GM23338 (cell line): ENCODE data around the gene MPP7.

Source experiments
- CREB1 ChIP-seq: fragments of 250-450 bp; sonication (Bioruptor Pico); IDR thresholded peaks from 2 replicates; pipeline ENCODE4 v1.5.0; 2020; ENCODE audit warnings: low read depth, mild to moderate bottlenecking, moderate library complexity
- CTCF ChIP-seq, 2 experiments: fragments of 200-600 bp in 1 of 2; sonication (generic) in 1 of 2; conservative IDR thresholded peaks; 2 replicates each; pipeline versions ENCODE4 v1.5.1 to v1.6.1; 2016 to 2017; ENCODE audit warnings: antibody characterized with exemption in 2 of 2, low read depth in 2 of 2, mild to moderate bottlenecking in 2 of 2, moderate library complexity in 1 of 2
- ETS1 ChIP-seq: IDR thresholded peaks from 2 replicates; pipeline ENCODE4 v1.6.1; 2016; ENCODE audit warnings: antibody characterized with exemption
- EZH2 ChIP-seq: fragments of 200-600 bp; sonication (generic); IDR thresholded peaks from one replicate; pipeline ENCODE4 v1.8.0; 2017; ENCODE audit warnings: antibody characterized with exemption, mild to moderate bottlenecking, low read depth; ENCODE audit not compliant: unreplicated experiment
- EZH2phosphoT487 ChIP-seq: fragments of 200-600 bp; sonication (generic); IDR thresholded peaks from one replicate; pipeline ENCODE4 v1.8.1; 2018; ENCODE audit warnings: antibody characterized with exemption; ENCODE audit not compliant: unreplicated experiment
- JUNB ChIP-seq: IDR thresholded peaks from one replicate; pipeline ENCODE4 v1.6.1; 2016; ENCODE audit warnings: antibody characterized with exemption; ENCODE audit not compliant: unreplicated experiment
- POLR2AphosphoS5 ChIP-seq: IDR thresholded peaks from 2 replicates; pipeline ENCODE4 v1.6.1; 2016; ENCODE audit warnings: antibody characterized with exemption, low read depth
- REST ChIP-seq: IDR thresholded peaks from one replicate; pipeline ENCODE4 v1.6.1; 2018; ENCODE audit warnings: antibody characterized with exemption; ENCODE audit not compliant: unreplicated experiment
- STAT1 ChIP-seq: IDR thresholded peaks from one replicate; pipeline ENCODE4 v1.6.1; 2016; ENCODE audit warnings: antibody characterized with exemption; ENCODE audit not compliant: unreplicated experiment
- ZNF114 ChIP-seq: fragments of 250-450 bp; sonication (Bioruptor Pico); IDR thresholded peaks from 2 replicates; pipeline ENCODE4 v1.5.0; 2020; ENCODE audit warnings: mild to moderate bottlenecking, moderate library complexity
- ZNF331 ChIP-seq: fragments of 250-450 bp; sonication (Bioruptor Pico); IDR thresholded peaks from 2 replicates; pipeline ENCODE4 v1.5.0; 2020; ENCODE audit warnings: low read depth, mild to moderate bottlenecking, moderate library complexity
- ZNF462 ChIP-seq: fragments of 250-450 bp; sonication (Bioruptor Pico); IDR thresholded peaks from 2 replicates; pipeline ENCODE4 v1.5.0; 2020; ENCODE audit warnings: mild to moderate bottlenecking, moderate library complexity

- TF ChIP-seq CTCF (conservative IDR thresholded peaks at IDR 0.05; ENCODE audit: low read depth in 2 of 2) (no peak), POLR2AphosphoS5 (no peak), JUNB (no peak), EZH2 (no peak), STAT1 (no peak), EZH2phosphoT487 (no peak), ZNF462 (CRISPR knock-in tag) (no peak), REST (no peak), CREB1 (CRISPR knock-in tag) (no peak), ZNF331 (no peak), ZNF114 (CRISPR knock-in tag) (no peak), ETS1 (no peak)
Measured at GRCh38 chr10:28320799-28321198, 17.9 kb upstream of the MPP7 start.
